ENCODE data around the gene B4GALT1. TPM values are rescaled to one million over a fixed set of nuclear protein-coding genes. Genes with fewer than 3 reads are reported as not detected.
A peak's percentile ranks its signal among the peaks of the same experiment; 100 is the strongest.

B4GALT1 gene
- total and polyA plus RNA-seq, 9 donors: 35.8 to 226 (median 88.3) TPM

GRCh38 chr9:33151007-33151557 is 16.1 kb downstream of the B4GALT1 start:
- no peak for TF ChIP-seq POLR2A (IDR thresholded peaks at IDR 0.05)
- no peak for TF ChIP-seq CTCF (IDR thresholded peaks at IDR 0.05)
- TF ChIP-seq EP300 (IDR thresholded peaks at IDR 0.05): no peak
- no peaks in the 10 kb centered on the region for H3K9me3 ChIP-seq
- peak overlapping the region; percentile 5 to 73 for H3K27ac ChIP-seq
- 9 to 12% (median 11%) methylated on average over 5 of the region's 5 CpGs for WGBS, 3 donors
- DNase-seq: peak; percentile 79 to 89 (median 84)
- H3K36me3 ChIP-seq: no peaks in the 10 kb centered on the region
- H3K27me3 ChIP-seq: no peaks in the 10 kb centered on the region
- H3K4me1 ChIP-seq (ENCODE audit: insufficient read depth): peaks cover 8% of the 10 kb centered on the region
- intact Hi-C loops (cut with DNase I): loop anchor here in 1 of 4 donors (10.0 kb wide), 1 partner anchor 1054 kb away; no protein-coding TSS in a partner anchor
- H3K4me3 ChIP-seq: no peak overlapping the region

GRCh38 chr9:33148367-33149014 is 18.6 kb downstream of the B4GALT1 start:
- no peak overlapping the region for H3K27ac ChIP-seq
- intact Hi-C loops (cut with DNase I): no loop called here
- 36 to 50% (median 41%) methylated on average over 4 of the region's 4 CpGs for WGBS, 3 donors
- H3K4me1 ChIP-seq (ENCODE audit: insufficient read depth): peaks cover 10% of the 10 kb centered on the region
- no peaks in the 10 kb centered on the region for H3K9me3 ChIP-seq
- H3K27me3 ChIP-seq: no peaks in the 10 kb centered on the region
- H3K4me3 ChIP-seq: no peak overlapping the region
- H3K36me3 ChIP-seq: no peaks in the 10 kb centered on the region
- DNase-seq: peak in 1 of 5 donors; percentile 13
- TF ChIP-seq EP300 (IDR thresholded peaks at IDR 0.05) (no peak), POLR2A (IDR thresholded peaks at IDR 0.05) (no peak), CTCF (IDR thresholded peaks at IDR 0.05) (no peak)

- Histone ChIP-seq H3K9me3 (no peaks in the 10 kb centered on the region), H3K4me3 (no peak overlapping the region), H3K27ac (no peak overlapping the region), H3K36me3 (no peaks in the 10 kb centered on the region), H3K4me1 (ENCODE audit: insufficient read depth) (peaks cover 11% of the 10 kb centered on the region), H3K27me3 (no peaks in the 10 kb centered on the region)
- DNase-seq: peak in 2 of 5 donors; percentile 7 to 20
- TF ChIP-seq EP300 (IDR thresholded peaks at IDR 0.05): no peak
- TF ChIP-seq CTCF (IDR thresholded peaks at IDR 0.05): no peak
- TF ChIP-seq POLR2A (IDR thresholded peaks at IDR 0.05): no peak
- WGBS, 3 donors: 78 to 92% (median 82%) methylated on average over 7 of the region's 7 CpGs
- intact Hi-C loops (cut with DNase I): no loop called here
These were observed 19.5 kb downstream of the B4GALT1 start for GRCh38 chr9:33147416-33148169.

DNA sequence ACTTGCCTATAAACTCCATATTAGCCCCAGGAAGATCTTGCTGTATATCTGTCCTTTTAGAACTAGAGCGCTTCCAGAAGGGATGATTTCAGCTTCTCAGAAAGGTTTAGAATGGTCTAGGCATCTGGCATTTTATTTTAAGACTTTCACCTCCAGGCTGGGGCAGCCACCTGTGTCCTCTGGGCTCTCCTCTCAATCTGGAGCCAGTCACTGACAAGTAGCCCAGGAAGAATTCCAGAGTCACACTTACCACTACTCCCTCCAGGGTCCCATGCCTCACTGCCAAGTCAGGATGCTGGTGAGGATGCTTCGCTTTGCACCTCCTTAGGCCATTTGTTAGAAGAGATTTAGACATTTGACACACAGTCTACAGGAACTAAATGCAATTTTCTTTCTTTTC is 20.8 kb downstream of the B4GALT1 start:
- TF ChIP-seq CTCF (IDR thresholded peaks at IDR 0.05): no peak
- no peak for TF ChIP-seq POLR2A (IDR thresholded peaks at IDR 0.05)
- no peak for TF ChIP-seq EP300 (IDR thresholded peaks at IDR 0.05)
- no peaks in the 10 kb centered on the region for H3K36me3 ChIP-seq
- H3K4me1 ChIP-seq (ENCODE audit: insufficient read depth): peaks cover 14% of the 10 kb centered on the region
- DNase-seq: peak in 2 of 5 donors; percentile 9 to 13
- H3K4me3 ChIP-seq: no peak overlapping the region
- H3K27ac ChIP-seq: no peak overlapping the region
- 95 to 100% (median 99%) methylated on average over 2 of the region's 2 CpGs for WGBS, 3 donors
- no peaks in the 10 kb centered on the region for H3K9me3 ChIP-seq
- no peaks in the 10 kb centered on the region for H3K27me3 ChIP-seq
- intact Hi-C loops (cut with DNase I): no loop called here

Measured in ovary (tissue), 9 donors.